ENCODE data around the gene RUNX2. TPM values are rescaled to one million over a fixed set of nuclear protein-coding genes. Genes with fewer than 3 reads are reported as not detected.

The RUNX2 gene
- total and polyA plus RNA-seq, 9 of the 15 experiments (the other 6 are each of a cell fraction or from before 2014, with no cell fraction given) = 0.29 to 1.00 (median 0.43) TPM

GRCh38 chr6:45606831-45607400 lies 278.8 kb downstream of the RUNX2 start:
- TF ChIP-seq ZC3H4 (CRISPR knock-in tag; IDR thresholded peaks at IDR 0.05; ENCODE audit: borderline replicate concordance) = no peak
- TF ChIP-seq MXD1 (CRISPR knock-in tag; IDR thresholded peaks at IDR 0.05; ENCODE audit: borderline replicate concordance, poor library complexity, severe bottlenecking) = no peak
- no peak for TF ChIP-seq ZNF23 (CRISPR knock-in tag; IDR thresholded peaks at IDR 0.05)
- no peak for TF ChIP-seq KLF10 (CRISPR knock-in tag; IDR thresholded peaks at IDR 0.05)
- no peak for TF ChIP-seq RUNX1 (IDR thresholded peaks at IDR 0.05; ENCODE audit: low read depth)
- no peak for TF ChIP-seq FIP1L1 (IDR thresholded peaks at IDR 0.05; ENCODE audit: low read depth, low read length, poor library complexity, severe bottlenecking)
- TF ChIP-seq GABPB1 (CRISPR knock-in tag; IDR thresholded peaks at IDR 0.05) = no peak
- TF ChIP-seq, protein P1, sequence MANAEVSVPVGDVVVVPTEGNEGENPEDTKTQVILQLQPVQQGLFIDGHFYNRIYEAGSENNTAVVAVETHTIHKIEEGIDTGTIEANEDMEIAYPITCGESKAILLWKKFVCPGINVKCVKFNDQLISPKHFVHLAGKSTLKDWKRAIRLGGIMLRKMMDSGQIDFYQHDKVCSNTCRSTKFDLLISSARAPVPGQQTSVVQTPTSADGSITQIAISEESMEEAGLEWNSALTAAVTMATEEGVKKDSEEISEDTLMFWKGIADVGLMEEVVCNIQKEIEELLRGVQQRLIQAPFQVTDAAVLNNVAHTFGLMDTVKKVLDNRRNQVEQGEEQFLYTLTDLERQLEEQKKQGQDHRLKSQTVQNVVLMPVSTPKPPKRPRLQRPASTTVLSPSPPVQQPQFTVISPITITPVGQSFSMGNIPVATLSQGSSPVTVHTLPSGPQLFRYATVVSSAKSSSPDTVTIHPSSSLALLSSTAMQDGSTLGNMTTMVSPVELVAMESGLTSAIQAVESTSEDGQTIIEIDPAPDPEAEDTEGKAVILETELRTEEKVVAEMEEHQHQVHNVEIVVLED (CRISPR knock-in tag; IDR thresholded peaks at IDR 0.05) = no peak
- no peak for TF ChIP-seq ERF (CRISPR knock-in tag; IDR thresholded peaks at IDR 0.05)
- no peak for TF ChIP-seq ETV1 (tag; conservative IDR thresholded peaks at IDR 0.05; ENCODE audit: low read depth)
- Histone ChIP-seq H3K9me1 (ENCODE audit: control insufficient read depth, insufficient read depth, low read length) (no peaks in the 10 kb centered on the region), H3K27me3 (ENCODE audit: control insufficient read depth in 2 of 2, insufficient read depth in 2 of 2, low read length in 2 of 2) (peaks cover 9 to 27% of the 10 kb centered on the region in 2 experiments; a peak in 3 of 5 replicates), H3K27ac (ENCODE audit: extremely low read depth, low read depth, low read length) (no peak overlapping the region), H2AFZ (ENCODE audit: low read depth, low read length) (no peak overlapping the region), H3K4me3 (no peak overlapping the region), H3K9me3 (replicated peaks; ENCODE audit: control insufficient read depth, insufficient read depth, low read depth, low read length) (no peaks in the 10 kb centered on the region), H4K20me1 (replicated peaks; ENCODE audit: control insufficient read depth, insufficient read depth, low read length) (no peaks in the 10 kb centered on the region), H3K79me2 (ENCODE audit: control insufficient read depth, insufficient read depth, low read length) (no peaks in the 10 kb centered on the region), H3K4me1 (replicated peaks in 1 of 2; ENCODE audit: control insufficient read depth in 2 of 2, insufficient read depth in 2 of 2, low read length in 2 of 2) (no peaks in the 10 kb centered on the region), H3K4me2 (ENCODE audit: insufficient read depth, low read length) (no peak overlapping the region), H3K36me3 (ENCODE audit: control insufficient read depth, insufficient read depth, low read length) (no peaks in the 10 kb centered on the region), H3K9ac (ENCODE audit: insufficient read depth in 1 of 2, low read depth in 2 of 2, low read length in 2 of 2) (no peak overlapping the region)
- FAIRE-seq (no peak), ATAC-seq (no peak), DNase-seq (ENCODE audit: extremely low read depth in 1 of 4, low spot score in 3 of 4) (no peak)
- ChIA-PET POLR2A (no interaction called here), CTCF (ENCODE audit: low intra/inter-chr PET ratio) (no interaction called here)
- 3% methylated on average over 7 of the region's 7 CpGs for WGBS (ENCODE audit: insufficient coverage, low coverage, missing lambda C conversion rate)
- intact Hi-C loops (cut with micrococcal nuclease) (no loop called here), in situ Hi-C loops (cut with MboI) (no loop called here)
- BruUV-seq (replicated peaks) = no TSS peak

All from K562 (cell line).